ENCODE data around the gene MRPL9. TPM values are rescaled to one million over a fixed set of nuclear protein-coding genes. Genes with fewer than 3 reads are reported as not detected.

The MRPL9 gene
- total RNA-seq, 1 experiment from 2014 or later = 122 TPM

DNA sequence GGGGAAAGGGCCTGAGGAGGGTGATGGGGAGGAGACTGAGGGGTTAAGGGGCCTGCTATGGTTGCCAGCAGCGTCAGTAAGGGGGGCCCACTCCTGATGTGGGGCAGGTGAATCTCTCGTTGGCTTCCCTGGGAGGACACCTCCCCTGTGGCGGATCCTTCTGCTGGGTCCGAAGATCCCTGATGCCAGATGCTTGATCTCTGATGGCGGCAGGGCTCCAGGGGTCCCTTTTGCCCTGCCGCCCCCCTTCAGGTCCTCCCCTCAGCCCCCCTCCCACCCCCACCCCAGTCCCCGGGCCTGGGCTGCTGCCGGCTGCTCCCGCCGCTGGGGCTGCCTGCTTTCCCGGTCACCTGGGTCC lies 46.9 kb downstream of the MRPL9 start:
- intact Hi-C loops (cut with micrococcal nuclease; ENCODE audit: unreplicated experiment) = no loop called here
- Histone ChIP-seq H3K27me3 (replicated peaks; ENCODE audit: control insufficient read depth, insufficient read depth, low read length) (no peaks in the 10 kb centered on the region), H3K36me3 (ENCODE audit: control insufficient read depth, insufficient read depth, low read length) (no peaks in the 10 kb centered on the region), H3K9me3 (no peaks in the 10 kb centered on the region), H3K4me1 (peaks cover 26% of the 10 kb centered on the region), H3K4me3 (ENCODE audit: low read depth, low read length) (no peak overlapping the region)
- ChIA-PET POLR2A (no interaction called here), CTCF (interaction anchor here (0.6 to 1.5 kb wide), 2 partner anchors 8 to 22 kb away, joined by 4 read pairs; no protein-coding TSS in a partner anchor)
- no TSS peak for BruUV-seq (replicated peaks)
- peaks cover 3% of the 10 kb centered on the region for H3K27me3 Mint-ChIP-seq (ENCODE audit: insufficient read depth, unreplicated experiment)
- H3K4me1 Mint-ChIP-seq (ENCODE audit: low read depth, unreplicated experiment) = peaks cover 28% of the 10 kb centered on the region
- DNase-seq = no peak
- H3K36me3 Mint-ChIP-seq (ENCODE audit: insufficient read depth, unreplicated experiment) = no peaks in the 10 kb centered on the region
- no peak overlapping the region for H3K4me3 Mint-ChIP-seq (ENCODE audit: unreplicated experiment)
- no peaks in the 10 kb centered on the region for H3K9me3 Mint-ChIP-seq (ENCODE audit: unreplicated experiment)
- TF ChIP-seq, protein P1, sequence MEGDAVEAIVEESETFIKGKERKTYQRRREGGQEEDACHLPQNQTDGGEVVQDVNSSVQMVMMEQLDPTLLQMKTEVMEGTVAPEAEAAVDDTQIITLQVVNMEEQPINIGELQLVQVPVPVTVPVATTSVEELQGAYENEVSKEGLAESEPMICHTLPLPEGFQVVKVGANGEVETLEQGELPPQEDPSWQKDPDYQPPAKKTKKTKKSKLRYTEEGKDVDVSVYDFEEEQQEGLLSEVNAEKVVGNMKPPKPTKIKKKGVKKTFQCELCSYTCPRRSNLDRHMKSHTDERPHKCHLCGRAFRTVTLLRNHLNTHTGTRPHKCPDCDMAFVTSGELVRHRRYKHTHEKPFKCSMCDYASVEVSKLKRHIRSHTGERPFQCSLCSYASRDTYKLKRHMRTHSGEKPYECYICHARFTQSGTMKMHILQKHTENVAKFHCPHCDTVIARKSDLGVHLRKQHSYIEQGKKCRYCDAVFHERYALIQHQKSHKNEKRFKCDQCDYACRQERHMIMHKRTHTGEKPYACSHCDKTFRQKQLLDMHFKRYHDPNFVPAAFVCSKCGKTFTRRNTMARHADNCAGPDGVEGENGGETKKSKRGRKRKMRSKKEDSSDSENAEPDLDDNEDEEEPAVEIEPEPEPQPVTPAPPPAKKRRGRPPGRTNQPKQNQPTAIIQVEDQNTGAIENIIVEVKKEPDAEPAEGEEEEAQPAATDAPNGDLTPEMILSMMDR (IDR thresholded peaks at IDR 0.05; ENCODE audit: insufficient read depth in 1 of 2, low read depth in 1 of 2, low read length in 1 of 2, severe bottlenecking in 1 of 2, unreplicated experiment in 1 of 2) = no peak
- H3K27ac Mint-ChIP-seq (ENCODE audit: unreplicated experiment) = no peak overlapping the region

DNA sequence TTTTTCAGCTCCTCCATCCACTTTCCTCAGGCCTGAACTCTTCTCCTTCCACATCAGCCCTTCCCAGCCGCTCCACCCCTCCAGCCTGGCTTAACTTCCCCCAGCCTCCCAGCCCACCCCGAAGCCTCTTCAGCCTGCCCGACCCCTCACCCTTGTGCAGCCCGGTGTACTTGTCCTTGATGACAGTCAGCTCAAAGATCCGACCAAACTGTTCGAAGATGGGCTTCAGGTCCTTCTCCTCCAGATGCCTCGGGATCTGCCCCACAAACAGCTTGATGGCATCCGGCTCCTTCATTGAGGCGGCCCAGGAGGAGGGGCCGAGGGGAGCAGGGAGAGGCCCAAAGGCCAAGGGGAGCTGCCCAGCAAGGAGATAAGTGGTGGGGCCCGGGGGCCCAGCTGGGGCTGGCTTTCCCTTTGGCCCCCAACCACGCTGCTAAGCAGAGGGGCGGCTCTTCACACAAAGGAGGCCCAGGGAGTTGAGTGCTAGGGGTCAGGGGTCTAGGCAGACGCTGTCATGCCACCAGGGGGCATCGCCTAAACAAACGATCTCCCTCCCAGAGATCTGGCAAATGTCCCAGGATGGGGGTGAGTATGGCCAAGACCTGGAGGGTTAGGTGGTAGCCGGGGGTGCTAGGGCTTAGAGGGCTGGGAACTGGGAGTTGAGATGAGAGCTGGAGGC lies 47.4 kb downstream of the MRPL9 start:
- TF ChIP-seq, protein P1 (IDR thresholded peaks at IDR 0.05; ENCODE audit: insufficient read depth in 1 of 2, low read depth in 1 of 2, low read length in 1 of 2, severe bottlenecking in 1 of 2, unreplicated experiment in 1 of 2) = no peak
- no peak overlapping the region for H3K4me3 Mint-ChIP-seq (ENCODE audit: unreplicated experiment)
- CTCF ChIA-PET = interaction anchor here (0.5 to 1.5 kb wide), 5 partner anchors 8 to 121 kb away, joined by 3 to 6 read pairs (median 4); no protein-coding TSS in a partner anchor

DNA sequence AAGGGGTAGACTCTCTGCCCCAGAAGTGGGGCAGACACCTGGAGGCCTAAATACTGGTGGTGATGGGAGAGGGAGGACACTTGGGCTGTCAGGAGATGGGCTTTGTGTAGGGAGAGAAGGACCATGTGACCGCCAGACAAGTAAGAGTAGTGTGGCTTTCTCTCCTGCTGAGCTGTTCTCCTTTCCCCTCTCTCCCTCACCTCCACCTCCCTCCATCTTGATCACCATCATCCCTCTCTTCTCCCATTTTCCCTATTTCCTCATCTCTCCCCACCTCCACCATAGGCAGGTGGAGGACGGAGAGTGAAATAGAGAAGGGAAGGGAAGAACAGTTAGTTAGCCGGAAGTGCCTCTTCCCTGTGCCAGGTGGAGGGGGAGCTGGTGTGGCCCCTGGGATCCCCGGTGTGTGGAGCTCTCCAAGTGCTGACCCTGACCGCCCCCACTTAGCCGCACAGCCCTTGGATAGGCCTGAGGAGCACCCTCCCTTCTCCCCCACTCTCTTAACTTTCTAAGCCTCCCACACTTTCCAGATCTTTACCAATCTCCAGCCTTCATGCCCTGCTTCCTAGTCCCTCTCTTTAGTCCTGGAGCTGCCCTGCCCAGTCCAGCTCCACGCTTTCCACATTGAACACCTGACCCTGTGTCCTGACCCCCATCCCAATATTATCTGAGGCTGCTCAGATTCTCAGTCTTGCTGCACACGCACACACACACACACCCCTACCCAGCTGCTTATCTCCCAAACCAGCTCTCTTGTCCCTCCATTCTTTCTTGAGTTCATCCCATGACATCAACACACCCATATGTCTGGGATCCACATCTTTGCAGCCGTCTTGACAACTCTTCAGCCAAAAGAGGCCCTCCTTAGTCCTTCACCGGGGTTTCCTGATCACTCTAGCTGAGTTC lies 48.2 kb downstream of the MRPL9 start:
- intact Hi-C loops (cut with micrococcal nuclease; ENCODE audit: unreplicated experiment) = no loop called here
- TF ChIP-seq, protein P1 (IDR thresholded peaks at IDR 0.05; ENCODE audit: insufficient read depth in 1 of 2, low read depth in 1 of 2, low read length in 1 of 2, severe bottlenecking in 1 of 2, unreplicated experiment in 1 of 2) = no peak
- Mint-ChIP-seq H3K27me3 (ENCODE audit: insufficient read depth, unreplicated experiment) (peaks cover 3% of the 10 kb centered on the region), H3K4me3 (ENCODE audit: unreplicated experiment) (no peak overlapping the region), H3K27ac (ENCODE audit: unreplicated experiment) (no peak overlapping the region), H3K4me1 (ENCODE audit: low read depth, unreplicated experiment) (peaks cover 28% of the 10 kb centered on the region), H3K9me3 (ENCODE audit: unreplicated experiment) (no peaks in the 10 kb centered on the region), H3K36me3 (ENCODE audit: insufficient read depth, unreplicated experiment) (no peaks in the 10 kb centered on the region)
- DNase-seq = no peak
- H3K27me3 ChIP-seq (replicated peaks; ENCODE audit: control insufficient read depth, insufficient read depth, low read length) = no peaks in the 10 kb centered on the region
- no peaks in the 10 kb centered on the region for H3K36me3 ChIP-seq (ENCODE audit: control insufficient read depth, insufficient read depth, low read length)
- POLR2A ChIA-PET = no interaction called here
- no TSS peak for BruUV-seq (replicated peaks)
- peaks cover 19% of the 10 kb centered on the region for H3K4me1 ChIP-seq
- no peak overlapping the region for H3K4me3 ChIP-seq (ENCODE audit: low read depth, low read length)
- H3K9me3 ChIP-seq = no peaks in the 10 kb centered on the region
- CTCF ChIA-PET = interaction anchor here (0.5 to 1.5 kb wide), 4 partner anchors 9 to 122 kb away, joined by 3 to 6 read pairs (median 4); no protein-coding TSS in a partner anchor

More for the DNA sequence above, 47.4 kb downstream of the MRPL9 start:
- peaks cover 28% of the 10 kb centered on the region for H3K4me1 Mint-ChIP-seq (ENCODE audit: low read depth, unreplicated experiment)
- H3K27me3 ChIP-seq (replicated peaks; ENCODE audit: control insufficient read depth, insufficient read depth, low read length) = no peaks in the 10 kb centered on the region
- no peak overlapping the region for H3K27ac Mint-ChIP-seq (ENCODE audit: unreplicated experiment)
- DNase-seq = no peak
- H3K9me3 Mint-ChIP-seq (ENCODE audit: unreplicated experiment) = no peaks in the 10 kb centered on the region
- H3K36me3 ChIP-seq (ENCODE audit: control insufficient read depth, insufficient read depth, low read length) = no peaks in the 10 kb centered on the region
- intact Hi-C loops (cut with micrococcal nuclease; ENCODE audit: unreplicated experiment) = no loop called here
- no TSS peak for BruUV-seq (replicated peaks)
- POLR2A ChIA-PET = no interaction called here
- no peaks in the 10 kb centered on the region for H3K36me3 Mint-ChIP-seq (ENCODE audit: insufficient read depth, unreplicated experiment)
- no peak overlapping the region for H3K4me3 ChIP-seq (ENCODE audit: low read depth, low read length)
- H3K27me3 Mint-ChIP-seq (ENCODE audit: insufficient read depth, unreplicated experiment) = peaks cover 3% of the 10 kb centered on the region
- H3K4me1 ChIP-seq = peaks cover 24% of the 10 kb centered on the region
- H3K9me3 ChIP-seq = no peaks in the 10 kb centered on the region

All from Caco-2 (cell line).